Activated CD8-positive, alpha-beta memory T cell treated with anti-CD3 and anti-CD28 coated beads, Interleukin-2, amount 50 U/mL, for 1 hour (primary cell): Measurements from ENCODE around the gene RITA1.
"Not testable (repeated sequence)": the region's sequence is repeated elsewhere in the genome, so short reads cannot be mapped to it uniquely, and the experiment has no call there.

ENCODE experiments used
- DNase-seq: peaks from one replicate; pipeline ENCODE4 v3.0.0-alpha.2; 2020; ENCODE audit errors: extremely low read depth

RITA1 gene

DNA sequence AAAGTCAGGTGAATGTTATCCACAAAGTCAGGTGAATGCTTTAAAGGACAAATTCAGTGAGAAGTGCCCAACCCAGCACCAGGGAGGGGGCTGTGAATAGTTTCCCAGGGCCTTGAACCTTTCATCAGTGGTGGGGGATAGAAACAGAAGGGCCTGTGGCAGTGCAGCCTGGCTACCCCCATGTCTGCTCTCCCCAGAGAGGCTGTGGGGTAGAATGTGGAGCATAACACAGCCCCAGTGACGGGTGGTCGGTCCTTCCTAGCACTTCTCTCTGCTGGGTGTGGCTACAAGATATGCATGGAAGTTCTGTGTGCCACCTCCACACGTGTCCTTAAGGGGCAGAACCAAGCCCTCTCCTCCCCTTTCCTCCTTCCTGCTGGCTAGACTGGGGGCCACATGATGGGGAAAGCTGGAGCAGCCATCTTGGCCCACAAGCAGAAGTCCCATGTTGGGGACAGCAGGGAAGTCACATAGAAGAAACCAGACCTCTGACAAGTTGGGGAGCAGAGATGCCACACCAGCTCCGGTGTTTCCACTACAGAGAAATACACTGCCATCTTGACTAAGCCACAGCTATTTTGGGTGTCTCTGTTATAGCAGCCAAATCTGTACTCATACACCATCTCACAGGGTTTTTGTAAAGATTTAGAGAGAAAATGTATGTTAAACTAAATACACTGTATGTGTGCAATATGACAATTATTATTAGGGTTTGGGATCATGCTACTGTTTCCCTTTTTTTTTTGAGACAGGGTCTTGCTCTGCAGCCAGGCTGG lies 17.0 kb downstream of the RITA1 start:
- DNase-seq: no peak

DNA sequence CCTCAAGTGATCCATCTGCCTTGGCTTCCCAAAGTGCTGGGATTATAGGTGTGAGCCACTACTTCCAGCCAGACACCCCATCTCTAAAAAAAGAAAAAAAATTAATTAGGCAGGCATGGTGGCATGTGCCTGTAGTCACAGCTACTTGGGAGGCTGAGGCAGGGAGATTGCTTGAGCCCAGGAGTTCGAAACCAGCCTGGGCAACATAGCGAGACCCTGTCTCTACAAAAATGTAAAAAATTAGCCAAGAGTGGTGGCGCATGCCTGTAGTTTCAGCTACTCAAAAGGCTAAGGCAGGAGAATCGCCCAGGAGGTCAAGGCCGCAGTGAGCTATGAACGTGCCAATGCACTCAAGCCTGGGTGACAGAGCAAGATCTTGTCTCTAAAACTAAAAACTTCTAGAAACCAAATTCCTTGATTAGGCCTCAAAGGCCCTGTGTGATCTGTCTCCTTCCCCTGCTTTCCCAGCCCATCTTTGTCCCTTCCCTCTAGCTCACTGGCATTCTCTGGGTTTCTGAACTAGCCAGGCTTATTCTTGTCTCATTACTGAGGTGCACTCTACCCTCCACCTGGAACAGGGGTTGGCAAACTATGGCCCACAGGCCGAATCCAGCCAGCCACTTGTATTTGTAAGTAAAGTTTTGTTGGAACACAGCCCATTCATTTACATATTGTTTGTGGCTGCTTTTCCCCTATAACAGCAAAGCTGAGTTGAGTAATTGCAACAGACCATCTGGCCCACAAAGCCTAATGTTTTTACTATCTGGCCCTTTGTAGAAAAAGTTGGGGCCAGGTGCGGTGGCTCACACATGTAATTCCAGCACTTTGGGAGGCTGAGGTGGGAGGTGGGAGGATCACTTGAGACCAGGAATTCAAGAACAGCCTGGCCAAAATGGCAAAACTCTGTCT lies 18.6 kb downstream of the RITA1 start:
- no peak for DNase-seq

DNA sequence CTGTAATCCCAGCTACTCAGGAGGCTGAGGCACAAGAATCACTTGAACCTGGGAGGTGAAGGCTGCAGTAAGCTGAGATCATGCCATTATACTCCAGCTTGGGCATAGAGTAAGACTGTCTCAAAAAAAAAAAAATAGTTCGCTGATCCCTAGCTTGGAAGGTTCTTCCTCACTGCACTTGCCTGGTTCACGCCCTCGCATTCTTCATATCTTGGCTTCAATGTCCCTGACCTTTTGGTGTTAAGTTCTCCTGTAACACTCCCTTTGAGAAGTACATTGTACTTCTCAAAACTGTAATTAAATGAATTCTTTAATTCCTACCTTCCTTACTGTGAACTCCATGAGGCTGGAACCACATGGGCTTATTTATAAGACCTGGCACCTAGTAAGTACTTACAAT lies 19.3 kb downstream of the RITA1 start:
- no peak for DNase-seq

DNA sequence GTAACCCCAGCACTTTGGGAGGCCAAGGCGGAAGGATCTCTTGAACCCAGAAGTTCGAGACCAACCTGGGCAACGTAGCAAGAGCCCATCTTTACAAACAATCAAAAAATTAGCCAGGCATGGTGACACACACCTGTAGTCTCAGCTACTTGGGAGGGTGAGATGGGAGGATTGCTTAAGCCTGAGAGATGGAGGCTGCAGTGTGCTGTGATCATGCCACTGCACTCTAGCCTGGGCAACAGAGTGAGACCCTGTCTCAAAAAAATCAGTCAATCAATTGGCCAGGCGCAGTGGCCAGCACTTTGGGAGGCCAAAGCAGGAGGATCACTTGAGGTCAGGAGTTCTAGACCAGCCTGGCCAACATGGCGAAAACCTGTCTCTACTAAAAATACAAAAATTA lies 21.3 kb downstream of the RITA1 start:
- DNase-seq: not testable (repeated sequence)

DNA sequence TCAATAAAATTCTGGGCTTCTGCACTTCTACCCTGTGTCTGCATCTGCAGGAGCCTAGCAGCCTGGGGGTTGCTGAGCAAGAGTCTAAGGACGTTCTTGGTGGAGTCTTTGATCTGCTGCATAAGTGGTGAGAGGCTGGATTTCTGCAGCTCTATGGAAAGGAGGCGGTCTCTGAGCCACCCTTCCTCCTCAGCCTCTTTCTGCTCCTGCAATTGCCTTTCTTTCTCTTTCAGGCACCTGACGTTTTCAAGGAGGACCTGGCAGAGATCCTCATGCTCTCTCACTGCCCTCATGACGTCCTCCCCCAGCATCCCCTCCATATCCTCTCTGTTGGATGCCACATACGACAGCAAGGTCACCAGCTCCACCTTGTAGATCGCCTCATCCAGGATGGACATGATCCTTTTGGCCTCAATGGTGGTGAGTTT lies 22.1 kb downstream of the RITA1 start:
- DNase-seq: no peak

DNA sequence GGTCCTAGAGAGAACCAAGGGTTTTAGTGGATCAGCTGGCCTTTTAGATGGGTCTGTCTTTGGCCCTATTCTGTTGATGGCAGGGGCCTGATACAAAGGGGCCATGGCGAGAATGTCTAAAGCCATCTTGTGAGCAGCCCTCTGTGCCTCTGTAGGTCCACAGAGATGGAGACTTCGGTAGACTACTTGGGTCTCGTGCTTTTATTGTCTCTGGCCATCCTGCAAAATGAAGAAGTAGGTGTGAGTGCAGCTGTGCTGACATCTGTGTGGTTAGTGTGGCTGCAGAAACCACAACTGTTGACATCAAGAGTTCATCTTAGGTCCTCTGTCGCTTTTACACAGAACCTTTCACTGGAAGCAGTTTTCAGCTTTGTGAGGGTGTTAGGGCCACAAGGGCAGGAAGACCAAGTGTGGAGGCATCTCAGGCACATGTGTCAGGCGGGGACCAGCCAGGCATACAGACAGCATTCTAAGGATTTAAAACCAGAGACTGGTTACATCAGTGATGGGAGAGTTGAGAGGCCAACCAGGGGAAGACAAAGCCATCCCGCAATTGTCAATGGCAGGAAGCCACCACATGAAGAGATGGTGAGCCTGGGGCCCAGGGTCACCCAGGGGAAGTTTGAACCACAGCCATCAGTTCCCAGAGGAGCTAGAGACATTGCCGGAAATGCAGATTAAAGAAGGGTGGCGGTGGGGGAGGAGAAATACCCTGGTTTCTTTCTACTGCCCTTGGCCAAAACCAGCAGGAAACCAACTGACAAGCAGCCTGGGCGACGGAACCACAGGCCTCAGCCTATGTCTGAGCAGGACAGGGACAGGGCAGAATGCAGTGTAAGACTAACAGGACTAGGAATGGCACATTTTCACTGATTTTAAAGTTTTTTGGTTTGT lies 22.8 kb downstream of the RITA1 start:
- no peak for DNase-seq

DNA sequence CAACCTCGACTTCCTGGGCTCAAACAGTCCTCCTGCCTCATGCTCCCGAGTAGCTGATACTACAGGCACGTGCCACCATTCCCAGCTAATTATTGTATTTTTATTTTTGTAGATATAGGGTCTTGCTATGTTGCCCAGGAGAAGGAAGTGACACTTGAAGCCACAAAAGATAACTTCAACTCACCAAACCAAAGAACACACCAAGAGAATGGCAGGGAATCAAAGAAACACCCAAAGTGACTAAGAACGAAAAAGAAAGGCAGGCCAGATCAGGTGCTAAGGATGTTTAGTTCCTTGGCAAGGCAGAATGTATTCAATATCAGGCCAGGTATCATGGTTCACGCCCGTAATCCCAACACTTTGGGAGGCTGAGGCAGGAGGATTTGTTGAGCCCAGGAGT lies 25.6 kb downstream of the RITA1 start:
- no peak for DNase-seq

DNA sequence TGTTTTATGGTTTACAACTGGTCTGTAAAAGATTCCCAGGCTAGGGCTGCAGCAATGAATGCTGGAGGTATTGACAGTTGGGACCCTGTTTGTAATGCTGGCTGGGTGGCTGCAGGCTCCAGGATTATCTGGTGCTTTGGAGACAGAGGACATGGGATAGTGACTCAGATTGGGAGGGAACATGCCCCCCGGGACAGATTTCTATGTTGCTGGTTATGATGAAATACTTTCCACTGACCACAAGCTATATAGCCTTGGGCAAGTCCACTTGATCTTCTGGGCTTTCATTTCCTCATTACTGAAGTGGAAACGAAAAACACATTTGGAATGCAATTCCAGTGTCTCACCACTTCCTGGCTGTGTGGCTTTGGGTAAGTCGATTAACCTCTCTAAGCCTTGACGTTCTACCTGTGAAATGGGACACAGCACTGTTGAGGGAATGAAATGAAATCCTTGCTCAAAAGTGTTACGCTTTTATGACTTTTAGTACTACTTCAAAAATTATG lies 29.4 kb downstream of the RITA1 start:
- no peak for DNase-seq

DNA sequence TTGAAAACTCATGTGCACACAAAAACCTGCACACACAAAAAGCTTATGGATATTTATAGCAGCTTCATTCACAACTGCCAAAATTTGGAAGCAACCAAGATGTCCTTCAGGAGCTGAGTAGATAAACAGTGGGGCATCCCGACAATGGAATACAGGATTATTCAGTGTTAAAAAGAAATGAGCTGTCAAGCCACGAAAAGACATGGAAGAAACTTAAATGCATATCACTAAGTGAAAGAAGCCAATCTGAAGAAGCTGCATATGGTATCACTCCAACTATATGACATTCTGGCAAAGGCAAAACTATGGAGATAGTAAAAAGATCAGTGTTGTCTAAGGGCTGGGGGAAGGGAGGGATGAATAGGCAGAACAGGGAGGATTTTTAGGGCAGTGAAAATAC lies 30.5 kb downstream of the RITA1 start:
- DNase-seq: no peak

DNA sequence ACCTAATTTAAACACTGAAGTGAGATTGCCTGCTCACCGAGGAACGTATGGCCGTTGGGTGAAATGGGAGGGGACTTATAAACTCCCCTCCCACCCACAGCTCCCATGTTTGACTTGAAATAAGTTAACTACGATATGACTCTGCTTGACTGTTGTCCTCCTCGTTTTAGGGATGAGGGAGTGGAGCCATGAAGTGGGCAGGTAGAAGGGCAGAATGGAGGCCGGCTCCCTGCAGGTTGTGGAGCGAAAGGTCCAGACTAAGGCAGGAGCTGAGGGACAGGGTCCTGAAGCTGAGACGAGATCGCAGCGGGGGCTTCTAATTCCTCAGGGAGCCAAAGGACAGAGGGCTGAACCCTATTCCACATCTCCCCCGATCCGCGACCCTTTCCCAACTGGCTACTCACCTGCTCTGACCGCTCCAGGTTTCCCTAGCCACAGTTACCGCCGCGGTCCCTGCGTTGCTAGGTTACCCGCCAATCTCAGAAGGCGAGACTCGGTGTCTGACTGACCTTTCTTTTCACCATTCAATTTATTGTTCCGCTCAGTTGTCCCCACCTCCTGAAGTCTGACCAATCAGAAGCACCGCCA lies 35.2 kb downstream of the RITA1 start:
- DNase-seq: no peak

DNA sequence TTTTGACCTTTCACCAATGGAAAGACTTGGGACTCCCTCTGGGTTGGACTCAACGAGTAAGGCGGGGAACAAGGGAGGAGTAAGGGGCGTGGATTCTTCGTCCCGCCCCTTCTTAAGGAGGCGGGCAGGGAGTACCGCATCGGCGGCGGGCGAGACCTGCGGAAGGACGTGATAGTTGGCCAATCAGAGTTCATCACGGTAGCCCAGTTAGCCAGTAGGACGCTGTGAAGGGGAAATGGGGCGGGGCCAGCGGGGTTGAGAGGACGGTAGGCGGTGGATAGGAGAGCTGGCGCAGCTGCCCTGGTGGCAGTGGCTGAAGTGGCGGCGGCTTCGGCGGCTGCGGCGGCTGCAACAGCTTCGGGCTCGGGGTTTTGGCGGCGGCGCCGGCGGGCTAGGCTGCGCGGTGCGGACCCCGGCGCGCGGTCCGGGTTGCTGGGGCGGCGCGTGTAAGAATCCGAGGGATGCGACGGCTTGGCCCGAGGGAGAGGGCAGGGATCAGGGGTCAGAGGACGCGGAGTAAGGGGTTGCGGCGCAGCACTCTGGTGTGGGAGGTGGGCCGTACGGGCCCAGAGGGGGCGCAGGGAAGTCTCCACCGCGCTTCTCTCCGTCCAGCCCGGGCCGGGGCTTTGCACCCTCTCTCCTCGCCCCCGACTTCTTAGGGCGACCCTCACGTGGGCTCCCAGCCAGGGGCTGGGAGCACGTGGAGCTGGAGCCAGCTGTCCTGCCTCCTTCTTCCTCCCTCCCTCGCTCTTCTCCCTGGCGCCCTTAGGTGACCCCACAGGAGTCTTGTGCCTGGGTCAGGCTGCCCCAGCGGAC lies 35.9 kb downstream of the RITA1 start, which contains the start of gene TPCN1:
TPCN1 (plus strand) TSS at position 284 of the 816 bp plus-strand sequence. CDS start 5,389 bp downstream, outside the sequence.
- DNase-seq: peak; percentile 99

DNA sequence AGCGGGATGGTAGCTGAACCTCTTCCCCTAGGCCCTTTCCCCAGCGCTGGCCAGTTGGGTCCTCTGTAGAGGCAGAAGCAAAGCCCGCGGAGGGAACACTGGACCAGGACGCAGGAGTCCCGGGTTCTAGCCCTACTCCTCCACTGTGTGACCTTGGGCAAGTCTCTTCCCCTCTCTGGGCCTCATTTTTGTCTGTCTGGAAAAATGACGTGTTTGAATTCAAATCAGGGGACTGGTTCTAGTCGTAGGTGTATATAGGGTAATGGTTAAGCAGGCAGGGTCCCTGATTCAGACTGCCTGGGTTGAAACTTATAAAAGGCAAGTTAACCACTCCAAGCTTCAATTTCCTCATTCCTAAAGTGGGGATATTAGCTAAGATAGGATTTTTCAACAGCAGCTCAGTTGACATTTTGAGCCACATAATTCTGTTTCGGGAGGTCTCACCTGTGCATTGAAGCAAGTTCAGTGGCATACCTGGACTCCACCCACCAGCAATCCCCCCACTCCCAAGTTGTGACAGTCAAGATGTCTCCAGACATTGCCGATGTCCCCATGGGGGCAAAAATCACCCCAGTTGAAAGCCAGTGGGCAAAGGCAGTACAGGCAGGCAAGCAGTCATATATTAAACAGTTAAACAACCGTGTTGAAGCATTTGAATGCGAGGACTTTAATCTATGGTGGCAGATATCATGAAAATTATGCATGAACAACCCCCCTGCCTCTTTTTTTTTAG lies 36.6 kb downstream of the RITA1 start:
- no peak for DNase-seq

DNA sequence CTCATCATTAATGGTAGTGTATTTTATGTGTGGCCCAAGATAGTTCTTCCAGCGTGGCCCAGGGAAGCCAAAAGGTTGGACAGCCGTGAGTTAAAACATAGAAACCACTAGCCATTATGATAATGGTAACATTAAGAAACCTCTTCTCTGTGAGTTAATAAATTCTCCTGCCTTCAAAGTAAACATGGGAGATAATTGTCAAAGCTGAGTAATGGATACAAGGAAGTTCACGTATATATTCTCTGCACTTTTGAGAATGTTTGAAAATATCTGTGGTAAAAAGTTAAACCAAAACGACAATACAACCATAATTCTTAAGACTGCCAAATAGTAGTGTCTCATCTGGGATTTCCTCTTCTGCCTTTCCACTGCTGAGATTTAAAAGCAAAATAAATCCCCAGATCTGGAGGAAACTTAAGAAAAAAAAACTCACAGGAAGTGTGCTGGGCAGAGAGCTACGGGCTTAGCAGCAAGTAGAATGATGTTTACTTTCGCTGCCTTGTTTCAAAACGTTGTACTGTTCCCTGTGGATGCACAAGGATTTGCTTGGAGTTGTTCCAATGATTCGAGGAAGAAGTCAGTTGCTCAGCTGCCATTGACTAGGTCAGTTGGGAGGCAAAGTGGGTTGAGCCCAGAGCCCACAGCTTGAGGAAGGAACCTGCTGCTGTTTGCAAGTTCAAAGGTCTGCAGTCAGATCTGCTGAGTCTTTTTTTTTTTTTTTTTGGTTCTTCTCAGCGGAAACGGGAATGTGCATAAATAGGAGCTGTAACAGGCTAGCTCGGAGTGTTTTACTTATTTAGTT lies 37.4 kb downstream of the RITA1 start:
- DNase-seq: no peak

DNA sequence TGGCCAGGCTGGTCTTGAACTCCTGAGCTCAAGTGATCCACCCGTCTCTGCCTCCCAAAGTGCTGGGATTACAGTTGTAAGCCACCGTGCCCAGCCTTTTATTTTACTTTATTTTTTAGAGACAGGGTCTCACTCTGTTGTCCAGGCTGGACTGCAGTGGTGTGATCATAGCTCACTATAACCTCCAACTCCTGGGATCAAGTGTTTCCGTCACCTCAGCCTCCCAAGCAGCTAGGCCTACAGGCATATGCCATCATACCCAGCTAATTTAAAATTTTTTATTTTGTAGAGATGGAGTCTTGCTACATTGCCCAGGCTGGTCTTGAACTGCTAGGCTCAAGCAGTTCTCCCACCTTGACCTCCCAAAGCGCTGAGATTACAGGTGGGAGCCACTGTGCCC lies 39.4 kb downstream of the RITA1 start:
- no peak for DNase-seq

DNA sequence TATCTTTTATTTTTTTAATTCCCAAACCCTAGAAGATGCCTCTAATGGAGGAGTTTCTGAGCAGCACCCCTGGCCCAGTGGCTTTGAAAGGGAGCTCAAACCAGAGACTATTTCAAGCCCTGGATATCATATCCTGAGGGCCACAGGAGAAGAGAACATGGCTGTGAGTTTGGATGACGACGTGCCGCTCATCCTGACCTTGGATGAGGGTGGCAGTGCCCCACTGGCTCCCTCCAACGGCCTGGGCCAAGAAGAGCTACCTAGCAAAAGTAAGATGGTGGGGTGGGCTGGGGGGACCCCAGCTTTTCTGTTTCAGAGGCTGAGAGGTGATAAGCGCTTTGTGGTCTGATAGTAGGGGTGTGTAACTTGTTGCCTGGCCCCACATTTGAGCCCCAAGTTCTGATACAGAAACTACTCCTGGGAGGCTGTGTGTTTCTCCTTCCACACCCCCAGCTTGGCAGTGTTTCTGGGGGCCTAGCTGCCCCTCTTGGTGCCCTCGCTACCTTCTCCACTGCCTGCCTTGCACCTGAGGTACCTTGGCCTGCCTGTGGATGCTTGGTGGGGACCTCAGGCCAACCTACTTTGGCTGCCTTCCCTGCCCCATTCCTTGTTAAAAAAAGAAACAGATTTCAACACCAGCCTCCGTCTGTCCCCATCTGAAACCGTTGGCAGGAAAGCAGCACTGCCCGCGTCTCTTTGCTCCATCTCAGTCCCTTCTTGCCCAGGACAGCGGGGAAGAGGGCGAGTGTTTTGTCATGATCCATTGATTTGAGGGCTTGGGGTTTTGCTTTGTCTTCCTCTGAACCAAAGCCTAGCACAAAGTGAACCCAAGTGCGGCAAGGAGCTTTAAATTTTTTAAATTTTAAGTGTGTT lies 41.4 kb downstream of the RITA1 start:
- no peak for DNase-seq

DNA sequence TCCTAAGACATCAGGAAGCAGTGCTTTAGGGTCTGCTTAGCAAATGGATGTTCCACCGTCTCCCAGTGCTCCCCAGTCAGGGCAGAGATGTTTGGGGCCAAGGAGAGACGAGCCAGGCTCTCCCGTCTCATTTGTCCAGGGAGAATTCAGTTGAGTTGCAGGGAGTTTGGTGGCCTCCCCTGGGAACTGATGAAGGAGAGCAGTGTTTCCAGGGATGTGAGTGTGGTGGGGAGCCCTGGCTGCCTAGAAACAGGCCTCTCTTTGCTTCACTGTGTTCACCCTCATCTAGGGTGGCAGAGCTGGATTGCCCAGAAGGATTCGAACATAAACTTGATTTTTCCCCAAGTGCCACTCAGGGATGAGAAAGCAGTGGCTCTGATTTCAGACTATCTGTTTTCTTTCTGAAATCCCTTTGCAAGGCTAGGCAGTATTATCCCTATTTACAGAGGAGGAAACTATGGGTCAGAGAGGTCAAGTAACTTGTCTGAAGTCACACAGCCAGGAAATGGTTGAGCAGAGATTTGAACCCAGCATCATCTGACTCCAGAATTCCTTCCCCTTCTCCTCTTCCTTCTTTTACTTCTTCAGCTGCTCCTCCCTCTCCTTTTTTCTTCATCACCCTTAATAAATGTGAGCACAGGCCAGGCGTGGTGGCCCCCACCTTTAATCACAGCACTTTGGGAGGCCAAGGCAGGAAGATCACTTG lies 42.3 kb downstream of the RITA1 start:
- DNase-seq: no peak

DNA sequence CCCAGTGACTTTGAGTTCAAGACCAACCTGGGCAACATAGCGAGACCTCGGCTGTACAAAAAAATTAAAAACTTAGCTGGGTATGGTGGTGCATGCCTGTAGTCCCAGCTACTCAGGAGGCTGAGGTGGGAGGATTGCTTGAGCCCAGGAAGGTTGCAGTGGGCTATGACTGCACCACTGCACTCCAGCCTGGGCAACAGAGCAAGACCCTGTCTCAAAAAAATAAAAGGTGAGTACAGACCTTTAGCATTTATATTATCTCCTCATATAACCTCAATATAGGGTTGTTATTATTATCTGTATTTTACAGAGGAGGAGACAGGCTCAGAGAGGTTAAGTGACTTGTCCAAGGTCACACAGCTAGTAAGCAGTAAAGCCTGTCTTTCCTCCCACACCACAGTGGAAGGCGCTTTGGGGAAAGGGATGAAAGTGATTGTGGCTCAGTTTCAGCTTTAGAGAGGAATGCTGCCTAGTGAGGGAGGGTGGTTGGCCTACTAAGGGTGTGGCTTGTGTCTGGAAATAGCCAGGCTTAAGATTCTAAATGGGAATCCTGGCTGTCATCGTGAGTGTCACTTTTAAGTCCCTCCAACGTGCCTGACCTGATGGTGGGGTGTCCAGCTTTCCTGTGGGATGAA lies 43.0 kb downstream of the RITA1 start:
- DNase-seq: no peak
